Panc1 (cell line): Measurements from ENCODE around the gene OGN. TPM values are rescaled to one million over a fixed set of nuclear protein-coding genes. Genes with fewer than 3 reads are reported as not detected.

ENCODE experiments used
- ATAC-seq: fragments of 200-7000 bp; cut with Tn5 transposase; 2 replicates; pipeline ENCODE4 v1.9.1; 2020; ENCODE audit warnings: mild to moderate bottlenecking, moderate library complexity
- BruUV-seq: library from RNA; stranded (reverse); fragments of 400-500 nt; replicated peaks from 2 replicates; lab custom pipeline; 2021; lab: Mats Ljungman, UMichigan
- CTCF ChIA-PET: fragments of 300-600 bp; sonication (Branson Sonifier 250); formaldehyde crosslinking; loops from one replicate; lab custom pipeline; 2022; ENCODE audit warnings: antibody characterized with exemption; lab: Charles Lee
- POLR2A ChIA-PET: fragments of 300-600 bp; sonication (Branson Sonifier 250); formaldehyde crosslinking; loops from one replicate; lab custom pipeline; 2022; ENCODE audit warnings: antibody characterized with exemption; lab: Charles Lee
- DNase-seq: peaks from one replicate; pipeline ENCODE4 v3.0.0-alpha.2; 2010; ENCODE audit warnings: low read depth, low spot score
- H3K27ac ChIP-seq: 2 replicates; pipeline ENCODE4 v1.5.1; 2011; ENCODE audit warnings: mild to moderate bottlenecking, low read length, inconsistent platforms
- H3K27me3 ChIP-seq: fragments of 200-500 bp; sonication (Bioruptor generic); 2 replicates; pipeline ENCODE4 v1.6.0; 2014; ENCODE audit warnings: low read length, inconsistent platforms; ENCODE audit not compliant: control insufficient read depth, insufficient read depth
- H3K36me3 ChIP-seq: fragments of 200-500 bp; sonication (Bioruptor generic); 2 replicates; pipeline ENCODE4 v1.5.1; 2014; ENCODE audit warnings: inconsistent platforms, mild to moderate bottlenecking, low read length, moderate library complexity; ENCODE audit not compliant: control insufficient read depth, insufficient read depth
- H3K4me1 ChIP-seq: 2 replicates; pipeline ENCODE4 v1.5.1; 2011; ENCODE audit warnings: inconsistent platforms, mild to moderate bottlenecking, low read length, moderate library complexity; ENCODE audit not compliant: control insufficient read depth, insufficient read depth
- H3K4me3 ChIP-seq, 2 experiments: 2 replicates each; pipeline ENCODE4 v1.5.1; 2011 to 2012; ENCODE audit warnings: low read depth in 2 of 2, low read length in 2 of 2, mild to moderate bottlenecking in 2 of 2, inconsistent platforms in 1 of 2, moderate library complexity in 1 of 2
- H3K9me3 ChIP-seq: fragments of 200-500 bp; sonication (Bioruptor generic); 2 replicates; pipeline ENCODE4 v1.5.1; 2014; ENCODE audit warnings: low read depth, mild to moderate bottlenecking, inconsistent platforms, low read length, moderate library complexity; ENCODE audit not compliant: control insufficient read depth, insufficient read depth
- CTCF ChIP-seq: fragments of 450-650 bp; IDR thresholded peaks from 2 replicates; pipeline ENCODE4 v1.5.1; 2017; ENCODE audit warnings: mild to moderate bottlenecking
- POLR2AphosphoS5 ChIP-seq: IDR thresholded peaks from 2 replicates; pipeline ENCODE4 v1.6.1; 2012; ENCODE audit warnings: mild to moderate bottlenecking, low read depth, low read length, moderate library complexity
- REST ChIP-seq, 2 experiments: IDR thresholded peaks; 2 replicates each; pipeline ENCODE4 v1.6.1; 2011 to 2012; ENCODE audit warnings: low read depth in 2 of 2, control low read depth in 1 of 2, low read length in 1 of 2, mild to moderate bottlenecking in 1 of 2, moderate library complexity in 1 of 2; ENCODE audit not compliant: insufficient read depth in 1 of 2
- SIN3A ChIP-seq: IDR thresholded peaks from 2 replicates; pipeline ENCODE4 v1.6.1; 2012; ENCODE audit warnings: low read depth, mild to moderate bottlenecking, low read length, moderate library complexity, borderline replicate concordance; ENCODE audit not compliant: insufficient read depth
- TCF7L2 ChIP-seq: IDR thresholded peaks from 2 replicates; pipeline ENCODE4 v1.6.1; 2011; ENCODE audit warnings: mild to moderate bottlenecking, low read depth, low read length, inconsistent platforms
- in situ Hi-C: cut with HindIII; loops from 2 replicates; pipeline ENCODE4 v1.10.0; 2016; ENCODE audit warnings: low sequenced_read_pairs, low pct_unique_long_range_greater_than_20kb
- intact Hi-C: fragments of 100-400 bp; cut with micrococcal nuclease; formaldehyde crosslinking; loops from one replicate; pipeline ENCODE4 v1.10.0; 2022; ENCODE audit not compliant: unreplicated experiment
- total RNA-seq: library from RNA; stranded (reverse); gene quantifications from one replicate; pipeline ENCODE4 v1.2.1, GENCODE V29; 2021; ENCODE audit not compliant: unreplicated experiment

OGN gene
- total RNA-seq, 1 experiment from 2014 or later: 0.08 TPM

- H3K27me3 ChIP-seq: no peaks in the 10 kb centered on the region
- DNase-seq (no peak), ATAC-seq (no peak)
- CTCF ChIA-PET: no interaction called here
- no peak overlapping the region for H3K4me3 ChIP-seq
- H3K27ac ChIP-seq: no peak overlapping the region
- BruUV-seq: no TSS peak
- POLR2A ChIA-PET: no interaction called here
- in situ Hi-C loops: no loop called here
- H3K36me3 ChIP-seq: no peaks in the 10 kb centered on the region; the same call in 1 of the 2 replicates
- no peak for TF ChIP-seq POLR2AphosphoS5
- no peak for TF ChIP-seq SIN3A
- no peak for TF ChIP-seq TCF7L2
- TF ChIP-seq CTCF: no peak
- no peak for TF ChIP-seq REST (IDR thresholded peaks at IDR 0.05; ENCODE audit: insufficient read depth in 1 of 2, low read depth in 2 of 2, low read length in 1 of 2)
- intact Hi-C loops: no loop called here
- H3K9me3 ChIP-seq: no peaks in the 10 kb centered on the region
- no peaks in the 10 kb centered on the region for H3K4me1 ChIP-seq
Measured at GRCh38 chr9:92378865-92379560, 25.4 kb downstream of the OGN start.

- H3K4me3 ChIP-seq: no peak overlapping the region
- in situ Hi-C loops: no loop called here
- no peaks in the 10 kb centered on the region for H3K4me1 ChIP-seq
- H3K27ac ChIP-seq: no peak overlapping the region
- ATAC-seq (no peak), DNase-seq (no peak)
- POLR2A ChIA-PET: no interaction called here
- H3K27me3 ChIP-seq: no peaks in the 10 kb centered on the region
- no TSS peak for BruUV-seq
- TF ChIP-seq SIN3A (no peak), REST (IDR thresholded peaks at IDR 0.05; ENCODE audit: insufficient read depth in 1 of 2, low read depth in 2 of 2, low read length in 1 of 2) (no peak), POLR2AphosphoS5 (no peak), CTCF (no peak), TCF7L2 (no peak)
- CTCF ChIA-PET: no interaction called here
- intact Hi-C loops: no loop called here
- H3K9me3 ChIP-seq: peaks cover under 1% of the 10 kb centered on the region; the same call in 1 of the 2 replicates
- H3K36me3 ChIP-seq: no peaks in the 10 kb centered on the region; the same call in 1 of the 2 replicates
Measured at GRCh38 chr9:92377876-92378275, 26.5 kb downstream of the OGN start.
